Astrocyte (in vitro differentiated cells and primary cell): ENCODE data around the gene VCPKMT.

Experiments used
- EZH2 ChIP-seq: IDR thresholded peaks from 2 replicates; pipeline ENCODE4 v1.6.1; 2012; ENCODE audit warnings: mild to moderate bottlenecking, low read length, inconsistent platforms; ENCODE audit not compliant: insufficient read depth
- TF ChIP-seq, protein P1 (sequence below): IDR thresholded peaks from 2 replicates; pipeline ENCODE4 v1.5.1; 2011; ENCODE audit warnings: low read depth, mild to moderate bottlenecking, inconsistent platforms, low read length, moderate library complexity; ENCODE audit not compliant: insufficient read depth

DNA sequence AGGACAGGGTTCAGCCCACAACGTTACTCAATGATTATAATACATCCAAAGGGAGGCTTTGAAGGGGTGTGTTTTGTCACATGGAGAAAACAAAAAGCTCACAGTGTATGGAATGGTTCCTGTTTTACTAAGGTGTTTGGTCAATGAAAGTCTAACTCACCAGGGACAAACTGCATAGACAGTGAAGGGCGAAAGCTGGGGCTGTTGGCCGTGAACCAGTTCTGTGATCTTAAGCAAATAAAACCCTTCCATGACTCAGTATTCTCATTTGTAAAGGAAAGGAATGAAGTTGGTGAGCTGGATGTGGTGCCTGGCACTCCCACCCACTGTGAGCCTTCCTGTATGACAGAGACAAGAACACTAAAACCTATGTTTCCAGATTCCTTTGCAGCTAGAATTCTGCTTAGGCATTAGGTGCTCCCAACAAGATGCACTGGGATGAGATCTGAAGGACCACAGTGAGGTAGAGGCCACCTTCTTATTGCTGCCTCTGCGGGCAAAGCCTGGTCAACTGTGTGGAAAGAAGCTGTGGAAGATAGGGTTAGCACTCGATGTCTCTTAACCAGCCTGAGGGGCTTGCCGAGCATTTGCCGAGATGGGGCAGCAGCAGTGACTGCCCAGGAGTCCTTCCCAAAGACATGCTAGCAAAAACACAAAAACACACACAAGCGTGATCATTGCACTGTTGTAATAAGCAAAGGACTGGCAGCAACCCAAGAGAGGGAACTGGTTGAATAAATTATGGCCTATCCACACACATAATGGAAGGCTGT lies 48.5 kb downstream of the VCPKMT start:
- TF ChIP-seq, protein P1, sequence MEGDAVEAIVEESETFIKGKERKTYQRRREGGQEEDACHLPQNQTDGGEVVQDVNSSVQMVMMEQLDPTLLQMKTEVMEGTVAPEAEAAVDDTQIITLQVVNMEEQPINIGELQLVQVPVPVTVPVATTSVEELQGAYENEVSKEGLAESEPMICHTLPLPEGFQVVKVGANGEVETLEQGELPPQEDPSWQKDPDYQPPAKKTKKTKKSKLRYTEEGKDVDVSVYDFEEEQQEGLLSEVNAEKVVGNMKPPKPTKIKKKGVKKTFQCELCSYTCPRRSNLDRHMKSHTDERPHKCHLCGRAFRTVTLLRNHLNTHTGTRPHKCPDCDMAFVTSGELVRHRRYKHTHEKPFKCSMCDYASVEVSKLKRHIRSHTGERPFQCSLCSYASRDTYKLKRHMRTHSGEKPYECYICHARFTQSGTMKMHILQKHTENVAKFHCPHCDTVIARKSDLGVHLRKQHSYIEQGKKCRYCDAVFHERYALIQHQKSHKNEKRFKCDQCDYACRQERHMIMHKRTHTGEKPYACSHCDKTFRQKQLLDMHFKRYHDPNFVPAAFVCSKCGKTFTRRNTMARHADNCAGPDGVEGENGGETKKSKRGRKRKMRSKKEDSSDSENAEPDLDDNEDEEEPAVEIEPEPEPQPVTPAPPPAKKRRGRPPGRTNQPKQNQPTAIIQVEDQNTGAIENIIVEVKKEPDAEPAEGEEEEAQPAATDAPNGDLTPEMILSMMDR = no peak
- no peak for TF ChIP-seq EZH2
